WTC11 (cell line): Measurements from ENCODE around the gene ZNF600. TPM values are rescaled to one million over a fixed set of nuclear protein-coding genes. Genes with fewer than 3 reads are reported as not detected.
A peak's percentile ranks its signal among the peaks of the same experiment; 100 is the strongest.
"Not testable (repeated sequence)": the region's sequence is repeated elsewhere in the genome, so short reads cannot be mapped to it uniquely, and the experiment has no call there.

Experiments used
- ATAC-seq: fragments of 200-7000 bp; cut with Tn5 transposase; 2 replicates; pipeline ENCODE4 v1.10.0; 2021; ENCODE audit warnings: mild to moderate bottlenecking, moderate library complexity
- CTCF ChIA-PET: fragments of 300-600 bp; sonication (Branson Sonifier 250); formaldehyde crosslinking; loops from one replicate; lab custom pipeline; 2021; ENCODE audit warnings: antibody characterized with exemption; lab: Charles Lee
- POLR2A ChIA-PET: fragments of 350-600 bp; sonication (Branson Sonifier 250); formaldehyde crosslinking; loops from one replicate; lab custom pipeline; 2021; ENCODE audit warnings: antibody characterized with exemption; lab: Charles Lee
- DNase-seq: peaks from one replicate; pipeline ENCODE4 v3.0.0; 2021; ENCODE audit warnings: low spot score
- H3K27ac Mint-ChIP-seq: 2 replicates; pipeline ENCODE4 v1.8.0; 2021; ENCODE audit warnings: mixed read lengths
- H3K27me3 Mint-ChIP-seq: 2 replicates; pipeline ENCODE4 v1.8.0; 2021; ENCODE audit warnings: low read depth, mild to moderate bottlenecking, moderate library complexity, mixed read lengths
- H3K36me3 Mint-ChIP-seq: 2 replicates; pipeline ENCODE4 v1.8.0; 2021; ENCODE audit warnings: mixed read lengths
- H3K4me1 Mint-ChIP-seq: 2 replicates; pipeline ENCODE4 v1.8.0; 2022; ENCODE audit warnings: mixed read lengths
- H3K4me3 Mint-ChIP-seq: 2 replicates; pipeline ENCODE4 v1.8.0; 2021; ENCODE audit warnings: mild to moderate bottlenecking, moderate library complexity, mixed read lengths
- H3K9me3 Mint-ChIP-seq: 2 replicates; pipeline ENCODE4 v1.8.0; 2021; ENCODE audit warnings: mixed read lengths
- CTCF ChIP-seq: fragments of 200-600 bp; IDR thresholded peaks from 2 replicates; pipeline ENCODE4 v1.8.0; 2022; ENCODE audit warnings: antibody characterized with exemption
- E2F4 ChIP-seq: sonication (generic); formaldehyde crosslinking; IDR thresholded peaks from 2 replicates; pipeline ENCODE4 v1.8.1; 2022; ENCODE audit warnings: low read depth, mild to moderate bottlenecking, moderate library complexity, missing genetic modification reagents, borderline replicate concordance
- IRF2 ChIP-seq: sonication (generic); formaldehyde crosslinking; IDR thresholded peaks from 2 replicates; pipeline ENCODE4 v1.8.0; 2022; ENCODE audit warnings: low read depth, missing genetic modification reagents, borderline replicate concordance
- PRDM15 ChIP-seq: sonication (generic); formaldehyde crosslinking; IDR thresholded peaks from 2 replicates; pipeline ENCODE4 v1.8.0; 2022; ENCODE audit warnings: missing genetic modification reagents
- SMAD4 ChIP-seq: sonication (generic); formaldehyde crosslinking; IDR thresholded peaks from 2 replicates; pipeline ENCODE4 v1.8.0; 2022; ENCODE audit warnings: mild to moderate bottlenecking, missing genetic modification reagents
- TCF7 ChIP-seq: sonication (generic); formaldehyde crosslinking; IDR thresholded peaks from 2 replicates; pipeline ENCODE4 v1.8.0; 2022; ENCODE audit warnings: mild to moderate bottlenecking, low read depth, missing genetic modification reagents, moderate library complexity
- TEAD1 ChIP-seq: sonication (generic); formaldehyde crosslinking; IDR thresholded peaks from 2 replicates; pipeline ENCODE4 v1.8.0; 2022; ENCODE audit warnings: mild to moderate bottlenecking, missing genetic modification reagents
- USF2 ChIP-seq: sonication (generic); formaldehyde crosslinking; IDR thresholded peaks from 2 replicates; pipeline ENCODE4 v1.8.1; 2023; ENCODE audit warnings: mild to moderate bottlenecking, missing genetic modification reagents, moderate library complexity
- ZBTB21 ChIP-seq: sonication (generic); formaldehyde crosslinking; IDR thresholded peaks from 2 replicates; pipeline ENCODE4 v1.8.1; 2023; ENCODE audit warnings: mild to moderate bottlenecking, missing genetic modification reagents, borderline replicate concordance
- ZNF281 ChIP-seq: sonication (generic); formaldehyde crosslinking; IDR thresholded peaks from 2 replicates; pipeline ENCODE4 v1.8.0; 2023; ENCODE audit warnings: mild to moderate bottlenecking, missing genetic modification reagents
- ZNF512 ChIP-seq: sonication (generic); formaldehyde crosslinking; IDR thresholded peaks from 2 replicates; pipeline ENCODE4 v1.8.1; 2022; ENCODE audit warnings: missing genetic modification reagents, borderline replicate concordance
- total RNA-seq: library from RNA; stranded (reverse); gene quantifications from 3 replicates; pipeline ENCODE4 v1.2.3, GENCODE V29; 2021

ZNF600 gene
- total RNA-seq, 1 experiment from 2014 or later: 13.2 TPM

GRCh38 chr19:52741951-52742485 is 44.6 kb downstream of the ZNF600 start (continued):
- no peak for TF ChIP-seq PRDM15 (CRISPR knock-in tag)
- no peak for TF ChIP-seq TEAD1 (CRISPR knock-in tag)
- no peak for TF ChIP-seq USF2
- TF ChIP-seq ZBTB21 (CRISPR knock-in tag): no peak
- no peak for TF ChIP-seq E2F4
- TF ChIP-seq TCF7: no peak
- TF ChIP-seq, all 79 proteins: peak for 0

GRCh38 chr19:52741371-52741770 is 45.2 kb downstream of the ZNF600 start:
- POLR2A ChIA-PET, ATAC-seq, DNase-seq, H3K36me3 Mint-ChIP-seq, H3K27me3 Mint-ChIP-seq, H3K4me3 Mint-ChIP-seq, H3K9me3 Mint-ChIP-seq, H3K27ac Mint-ChIP-seq, CTCF ChIA-PET: not testable (repeated sequence)
- H3K4me1 Mint-ChIP-seq: peaks cover 55% of the 10 kb centered on the region

GRCh38 chr19:52739576-52739975 is 47.0 kb downstream of the ZNF600 start:
- H3K36me3 Mint-ChIP-seq: no peaks in the 10 kb centered on the region
- H3K4me3 Mint-ChIP-seq: no peak overlapping the region
- no peaks in the 10 kb centered on the region; the same call in 1 of the 2 replicates for H3K27me3 Mint-ChIP-seq
- ChIA-PET CTCF (no interaction called here), POLR2A (no interaction called here)
- peak; percentile 64 for DNase-seq
- H3K9me3 Mint-ChIP-seq: peaks cover 6% of the 10 kb centered on the region; the same call in 1 of the 2 replicates
- ATAC-seq: peak; percentile 17
- no peak for TF ChIP-seq ZNF281 (CRISPR knock-in tag)
- TF ChIP-seq IRF2 (CRISPR knock-in tag): no peak
- TF ChIP-seq SMAD4 (CRISPR knock-in tag): no peak
- TF ChIP-seq CTCF: no peak
- no peak for TF ChIP-seq ZNF512
- H3K4me1 Mint-ChIP-seq: peaks cover 66% of the 10 kb centered on the region
- peak overlapping the region; percentile 35; the same call in 1 of the 2 replicates for H3K27ac Mint-ChIP-seq
